WERI-Rb-1 (cell line): ENCODE results near the gene DNAH10.

ENCODE experiments used
- DNase-seq: peaks from one replicate; pipeline ENCODE4 v3.0.0-alpha.2; 2020
- H3K27ac ChIP-seq: fragments of 250-450 bp; sonication (Bioruptor Pico); 2 replicates; pipeline ENCODE4 v1.5.1; 2020; ENCODE audit warnings: mild to moderate bottlenecking, moderate library complexity
- H3K27me3 ChIP-seq: fragments of 250-450 bp; sonication (Bioruptor Pico); 2 replicates; pipeline ENCODE4 v1.5.1; 2021; ENCODE audit warnings: mild to moderate bottlenecking, low read depth, moderate library complexity; ENCODE audit not compliant: insufficient read depth, severe bottlenecking
- H3K36me3 ChIP-seq: fragments of 250-450 bp; sonication (Bioruptor Pico); 2 replicates; pipeline ENCODE4 v1.5.1; 2020; ENCODE audit warnings: mild to moderate bottlenecking, moderate library complexity
- H3K4me3 ChIP-seq: 2 replicates; pipeline ENCODE4 v1.5.1; 2011; ENCODE audit warnings: low read depth, mild to moderate bottlenecking, control low read depth, low read length
- H3K9me3 ChIP-seq: fragments of 250-450 bp; sonication (Bioruptor Pico); 2 replicates; pipeline ENCODE4 v1.5.1; 2021; ENCODE audit warnings: mild to moderate bottlenecking, moderate library complexity; ENCODE audit not compliant: severe bottlenecking
- CTCF ChIP-seq: IDR thresholded peaks from 2 replicates; pipeline ENCODE4 v1.5.1; 2011; ENCODE audit warnings: low read depth, mild to moderate bottlenecking, control low read depth, inconsistent platforms, low read length

DNAH10 gene

DNA sequence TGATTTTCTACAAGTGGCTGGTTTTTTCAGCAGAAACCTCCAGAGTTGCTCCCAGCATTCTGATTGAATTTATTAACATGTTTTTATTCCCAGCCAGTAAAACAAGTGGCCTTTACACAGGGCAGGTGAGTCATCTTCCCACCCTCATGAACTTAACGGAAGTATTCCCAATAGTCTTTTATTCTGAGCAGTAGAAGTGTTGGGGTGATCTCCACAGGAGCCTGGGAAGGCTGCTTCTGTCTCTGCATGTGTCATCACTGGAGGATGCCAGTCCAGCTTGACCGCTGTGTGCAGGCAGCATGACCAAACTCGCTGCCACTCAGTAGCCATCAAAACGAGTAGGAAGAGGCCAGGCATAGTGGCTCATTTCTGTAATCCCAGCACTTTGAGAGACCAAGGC lies 13.4 kb upstream of the DNAH10 start:
- Histone ChIP-seq H3K4me3 (no peak overlapping the region), H3K36me3 (peaks cover 51% of the 10 kb centered on the region), H3K9me3 (no peaks in the 10 kb centered on the region), H3K27me3 (no peaks in the 10 kb centered on the region), H3K27ac (no peak overlapping the region)
- TF ChIP-seq CTCF, result no peak
- no peak for DNase-seq

GRCh38 chr12:123749355-123749754 lies 12.7 kb upstream of the DNAH10 start:
- Histone ChIP-seq H3K36me3 (peaks cover 49% of the 10 kb centered on the region), H3K9me3 (no peaks in the 10 kb centered on the region), H3K27ac (no peak overlapping the region), H3K27me3 (no peaks in the 10 kb centered on the region), H3K4me3 (no peak overlapping the region)
- TF ChIP-seq CTCF, result no peak
- no peak for DNase-seq

DNA sequence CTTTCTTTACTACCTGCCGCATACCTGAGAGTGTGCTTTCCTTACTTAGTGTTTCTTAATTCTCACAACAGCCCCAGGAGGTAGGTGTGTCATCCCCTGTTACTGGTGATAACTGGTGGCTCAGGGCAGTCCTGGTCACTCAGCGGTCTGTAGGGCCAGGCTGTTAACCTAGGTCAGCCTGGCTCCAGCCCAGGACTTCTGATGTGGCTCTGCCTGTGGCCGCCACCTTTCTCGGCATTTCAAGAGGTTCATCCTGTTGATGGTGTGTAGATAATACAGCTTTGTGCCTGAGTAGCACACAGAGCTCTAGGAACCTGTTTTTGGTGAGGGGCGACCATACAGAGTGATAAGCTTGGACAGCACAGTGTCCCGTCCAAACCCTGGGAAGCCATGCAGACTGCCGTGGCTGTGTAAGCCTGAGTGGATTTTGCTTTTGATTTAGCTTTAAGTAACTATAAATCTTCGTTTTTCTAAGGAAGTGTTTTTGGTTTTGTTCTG lies 11.9 kb upstream of the DNAH10 start:
- H3K27me3 ChIP-seq, result no peaks in the 10 kb centered on the region
- no peak overlapping the region for H3K27ac ChIP-seq
- no peak for TF ChIP-seq CTCF
- no peak overlapping the region for H3K4me3 ChIP-seq
- H3K36me3 ChIP-seq, result peaks cover 45% of the 10 kb centered on the region
- DNase-seq, result no peak
- H3K9me3 ChIP-seq, result no peaks in the 10 kb centered on the region

DNA sequence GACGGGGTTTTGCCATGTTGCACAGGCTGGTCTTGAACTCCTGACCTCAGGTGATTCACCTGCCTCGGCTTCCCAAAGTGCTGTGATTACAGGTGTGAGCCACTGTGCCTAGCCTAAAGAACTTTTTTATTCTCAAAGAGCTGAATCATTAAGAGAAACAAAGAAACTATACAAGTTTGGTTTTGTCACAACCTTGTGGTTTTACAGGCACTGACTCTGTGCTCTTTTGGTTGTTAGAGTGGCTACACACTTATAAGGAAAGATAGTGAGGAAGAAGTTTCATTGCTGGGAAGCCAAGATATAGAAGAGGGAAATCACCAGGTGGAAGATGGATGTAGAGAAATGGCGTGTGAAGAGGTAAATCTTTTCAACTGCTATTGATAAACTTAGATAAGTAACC lies 10.1 kb upstream of the DNAH10 start:
- TF ChIP-seq CTCF, result no peak
- Histone ChIP-seq H3K27me3 (no peaks in the 10 kb centered on the region), H3K27ac (no peak overlapping the region), H3K36me3 (peaks cover 44% of the 10 kb centered on the region), H3K9me3 (no peaks in the 10 kb centered on the region), H3K4me3 (no peak overlapping the region)
- no peak for DNase-seq

DNA sequence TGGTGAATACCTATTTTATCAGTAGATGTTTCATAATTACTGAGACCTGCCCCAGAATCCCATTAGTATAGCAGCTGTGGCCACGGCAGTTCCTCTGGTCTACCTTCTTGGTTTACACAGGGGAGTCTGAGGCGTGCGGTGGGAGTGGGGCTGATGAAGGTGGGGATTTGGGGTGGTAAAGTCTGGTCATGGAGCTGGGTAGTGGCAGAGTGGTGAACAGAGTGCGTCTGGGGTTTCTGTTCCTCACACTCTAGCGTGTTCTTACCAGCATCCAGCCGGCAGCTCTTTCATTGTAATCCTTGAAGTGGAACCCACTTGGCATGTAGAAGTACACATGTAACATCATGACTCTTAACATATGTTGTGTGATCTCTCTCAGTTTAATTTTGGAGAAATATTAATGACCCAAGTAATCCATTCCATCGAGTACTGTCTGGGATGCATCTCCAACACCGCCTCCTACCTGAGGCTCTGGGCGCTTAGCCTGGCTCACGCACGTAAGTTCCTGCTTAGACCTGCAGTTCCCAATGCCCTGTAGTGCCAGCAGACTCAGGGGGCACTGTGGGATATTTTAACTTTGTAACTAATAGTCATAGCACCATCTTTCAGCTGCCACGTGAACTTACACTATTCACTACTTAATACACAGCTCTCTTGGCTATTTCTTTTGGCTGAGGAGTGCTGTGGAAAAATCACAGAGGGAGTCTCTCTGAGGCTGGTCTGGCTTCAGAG lies 7.9 kb upstream of the DNAH10 start:
- DNase-seq, result no peak
- Histone ChIP-seq H3K9me3 (no peaks in the 10 kb centered on the region), H3K4me3 (no peak overlapping the region), H3K36me3 (peaks cover 35% of the 10 kb centered on the region), H3K27ac (no peak overlapping the region), H3K27me3 (no peaks in the 10 kb centered on the region)
- no peak for TF ChIP-seq CTCF

DNA sequence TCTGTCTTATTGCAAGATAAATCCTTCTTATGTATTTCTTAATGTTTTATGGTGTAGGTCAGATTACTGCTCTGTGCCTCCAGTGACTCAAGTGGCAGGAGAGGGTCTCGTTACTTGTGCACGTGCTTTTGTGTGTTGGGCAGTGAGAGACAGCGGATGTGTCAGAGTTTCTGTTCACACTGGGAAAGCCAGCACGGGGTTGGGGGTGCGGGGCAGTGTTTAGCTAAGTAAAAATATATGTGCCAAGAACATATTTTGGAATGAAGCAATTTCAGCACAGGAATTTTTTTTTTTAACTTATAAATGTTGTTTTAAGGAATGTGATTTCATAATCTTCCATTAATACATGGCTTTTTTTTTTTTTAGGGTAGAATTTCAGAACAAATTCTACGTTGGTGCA lies 4.5 kb upstream of the DNAH10 start:
- Histone ChIP-seq H3K27ac (no peak overlapping the region), H3K36me3 (peaks cover 13% of the 10 kb centered on the region), H3K9me3 (no peaks in the 10 kb centered on the region), H3K4me3 (no peak overlapping the region), H3K27me3 (no peaks in the 10 kb centered on the region)
- TF ChIP-seq CTCF, result no peak
- DNase-seq, result no peak
